ENCODE results near the gene UPK1A. TPM values are rescaled to one million over a fixed set of nuclear protein-coding genes. Genes with fewer than 3 reads are reported as not detected.

Gene UPK1A
- total and polyA plus RNA-seq, 2 of the 8 experiments (the other 6 are each of a cell fraction or from before 2014, with no cell fraction given) = 0.56 to 9.9 TPM

- no peak for TF ChIP-seq E2F6 (IDR thresholded peaks at IDR 0.05)
- TF ChIP-seq SRF (IDR thresholded peaks at IDR 0.05; ENCODE audit: low read depth, low read length) = no peak
- no peak for TF ChIP-seq POU5F1 (IDR thresholded peaks at IDR 0.05; ENCODE audit: low read depth, low read length)
- no peak for TF ChIP-seq YY1 (IDR thresholded peaks at IDR 0.05; ENCODE audit: low read depth, low read length)
Observed at GRCh38 chr19:35628264-35628564, 38.1 kb upstream of the UPK1A start (continued).

Measured in H1 (cell line).